Measurements from ENCODE around the gene ANO1.

Gene ANO1

GRCh38 chr11:70203751-70204465, 125.8 kb downstream of the ANO1 start:
- peak overlapping the region; percentile 88 for H3K9ac ChIP-seq (ENCODE audit: low read length)
- peak overlapping the region; percentile 96 for H4K8ac ChIP-seq (ENCODE audit: low read depth, low read length)
- H3K23ac ChIP-seq (ENCODE audit: low read length): peak overlapping the region; percentile 58
- H3K4me2 ChIP-seq (ENCODE audit: low read length): peak overlapping the region; percentile 89
- no CpG with 5 or more reads among the region's 30 CpGs for WGBS (ENCODE audit: extremely low coverage, insufficient coverage, insufficient read length)
- H3K36me3 ChIP-seq (ENCODE audit: control insufficient read depth in 1 of 2, insufficient read depth in 2 of 2, low read length in 2 of 2): peaks cover 29 to 35% of the 10 kb centered on the region in 2 experiments
- peak; percentile 49 to 81 for DNase-seq
- peak overlapping the region; percentile 85 for H2BK120ac ChIP-seq (ENCODE audit: insufficient read depth, low read length, poor library complexity)
- H2BK5ac ChIP-seq (ENCODE audit: low read depth, low read length, poor library complexity): peak overlapping the region; percentile 84
- H2AFZ ChIP-seq (ENCODE audit: insufficient read depth, low read length, poor library complexity): peak overlapping the region; percentile 80
- peaks cover 7 to 15% of the 10 kb centered on the region in 2 experiments for H3K4me1 ChIP-seq (ENCODE audit: control insufficient read depth in 1 of 2, insufficient read depth in 2 of 2, low read length in 2 of 2)
- peak overlapping the region; percentile 98 for H4K91ac ChIP-seq (ENCODE audit: low read depth, low read length)
- peak overlapping the region; percentile 81 for H3K27ac ChIP-seq (ENCODE audit: low read depth, low read length)
- peak overlapping the region; percentile 97 for H3K18ac ChIP-seq (ENCODE audit: low read length)
- H3K79me2 ChIP-seq (ENCODE audit: control insufficient read depth, insufficient read depth, low read length, poor library complexity): peaks cover 10% of the 10 kb centered on the region
- no peak overlapping the region for H2BK12ac ChIP-seq (ENCODE audit: low read length)
- H3K9me3 ChIP-seq (ENCODE audit: insufficient read depth, low read depth, low read length): peaks cover 2% of the 10 kb centered on the region
- peak overlapping the region; percentile 96 for H4K12ac ChIP-seq (ENCODE audit: low read depth, low read length)
- peak overlapping the region; percentile 98 for H3K14ac ChIP-seq (ENCODE audit: low read length)
- no peaks in the 10 kb centered on the region for H3K27me3 ChIP-seq (ENCODE audit: insufficient read depth, low read length)
- peak overlapping the region; percentile 99 for H3K4ac ChIP-seq (ENCODE audit: low read depth, low read length)
- H2AK5ac ChIP-seq (ENCODE audit: low read length): peak overlapping the region; percentile 87
- H3K79me1 ChIP-seq (ENCODE audit: low read length): peaks cover 11% of the 10 kb centered on the region
- peak overlapping the region; percentile 89 for H3K4me3 ChIP-seq (ENCODE audit: low read depth, low read length)

- H3K18ac ChIP-seq (ENCODE audit: low read length): no peak overlapping the region
- peaks cover 2% of the 10 kb centered on the region for H3K9me3 ChIP-seq (ENCODE audit: insufficient read depth, low read depth, low read length)
- H3K27ac ChIP-seq (ENCODE audit: low read depth, low read length): peak overlapping the region; percentile 43
- H2BK12ac ChIP-seq (ENCODE audit: low read length): no peak overlapping the region
- no peak overlapping the region for H2AK5ac ChIP-seq (ENCODE audit: low read length)
- H3K4me3 ChIP-seq (ENCODE audit: low read depth, low read length): peak overlapping the region; percentile 89
- H3K4ac ChIP-seq (ENCODE audit: low read depth, low read length): peak overlapping the region; percentile 99
- no peak overlapping the region for H2AFZ ChIP-seq (ENCODE audit: insufficient read depth, low read length, poor library complexity)
- H3K4me2 ChIP-seq (ENCODE audit: low read length): peak overlapping the region; percentile 89
- no peaks in the 10 kb centered on the region for H3K27me3 ChIP-seq (ENCODE audit: insufficient read depth, low read length)
- peaks cover 11% of the 10 kb centered on the region for H3K79me1 ChIP-seq (ENCODE audit: low read length)
- peak overlapping the region; percentile 88 for H3K9ac ChIP-seq (ENCODE audit: low read length)
- H3K14ac ChIP-seq (ENCODE audit: low read length): no peak overlapping the region
- H4K12ac ChIP-seq (ENCODE audit: low read depth, low read length): no peak overlapping the region
- H2BK5ac ChIP-seq (ENCODE audit: low read depth, low read length, poor library complexity): no peak overlapping the region
- H2BK120ac ChIP-seq (ENCODE audit: insufficient read depth, low read length, poor library complexity): no peak overlapping the region
- H4K91ac ChIP-seq (ENCODE audit: low read depth, low read length): no peak overlapping the region
- no peak overlapping the region for H4K8ac ChIP-seq (ENCODE audit: low read depth, low read length)
- peaks cover 10% of the 10 kb centered on the region for H3K79me2 ChIP-seq (ENCODE audit: control insufficient read depth, insufficient read depth, low read length, poor library complexity)
- peaks cover 29 to 37% of the 10 kb centered on the region in 2 experiments for H3K36me3 ChIP-seq (ENCODE audit: control insufficient read depth in 1 of 2, insufficient read depth in 2 of 2, low read length in 2 of 2)
- no CpG with 5 or more reads among the region's 4 CpGs for WGBS (ENCODE audit: extremely low coverage, insufficient coverage, insufficient read length)
- H3K23ac ChIP-seq (ENCODE audit: low read length): no peak overlapping the region
- DNase-seq: no peak
- H3K4me1 ChIP-seq (ENCODE audit: control insufficient read depth in 1 of 2, insufficient read depth in 2 of 2, low read length in 2 of 2): peaks cover 7 to 15% of the 10 kb centered on the region in 2 experiments
Observed at GRCh38 chr11:70204466-70204799, 126.3 kb downstream of the ANO1 start.

- no peak overlapping the region for H3K4me3 ChIP-seq (ENCODE audit: low read depth, low read length)
- no peak overlapping the region for H2BK120ac ChIP-seq (ENCODE audit: insufficient read depth, low read length, poor library complexity)
- H3K14ac ChIP-seq (ENCODE audit: low read length): no peak overlapping the region
- no peak overlapping the region for H4K8ac ChIP-seq (ENCODE audit: low read depth, low read length)
- peaks cover 10% of the 10 kb centered on the region for H3K79me2 ChIP-seq (ENCODE audit: control insufficient read depth, insufficient read depth, low read length, poor library complexity)
- no peaks in the 10 kb centered on the region for H3K27me3 ChIP-seq (ENCODE audit: insufficient read depth, low read length)
- H3K79me1 ChIP-seq (ENCODE audit: low read length): peaks cover 11% of the 10 kb centered on the region
- DNase-seq: no peak
- no peak overlapping the region for H2AK5ac ChIP-seq (ENCODE audit: low read length)
- peaks cover 29 to 37% of the 10 kb centered on the region in 2 experiments for H3K36me3 ChIP-seq (ENCODE audit: control insufficient read depth in 1 of 2, insufficient read depth in 2 of 2, low read length in 2 of 2)
- no peak overlapping the region for H3K4me2 ChIP-seq (ENCODE audit: low read length)
- H2BK5ac ChIP-seq (ENCODE audit: low read depth, low read length, poor library complexity): no peak overlapping the region
- H2BK12ac ChIP-seq (ENCODE audit: low read length): no peak overlapping the region
- no CpG with 5 or more reads among the region's 12 CpGs for WGBS (ENCODE audit: extremely low coverage, insufficient coverage, insufficient read length)
- H3K27ac ChIP-seq (ENCODE audit: low read depth, low read length): no peak overlapping the region
- H3K18ac ChIP-seq (ENCODE audit: low read length): peak overlapping the region; percentile 7
- H4K91ac ChIP-seq (ENCODE audit: low read depth, low read length): no peak overlapping the region
- peaks cover 2% of the 10 kb centered on the region for H3K9me3 ChIP-seq (ENCODE audit: insufficient read depth, low read depth, low read length)
- no peak overlapping the region for H2AFZ ChIP-seq (ENCODE audit: insufficient read depth, low read length, poor library complexity)
- no peak overlapping the region for H4K12ac ChIP-seq (ENCODE audit: low read depth, low read length)
- no peak overlapping the region for H3K23ac ChIP-seq (ENCODE audit: low read length)
- peaks cover 7 to 15% of the 10 kb centered on the region in 2 experiments for H3K4me1 ChIP-seq (ENCODE audit: control insufficient read depth in 1 of 2, insufficient read depth in 2 of 2, low read length in 2 of 2)
- H3K4ac ChIP-seq (ENCODE audit: low read depth, low read length): peak overlapping the region; percentile 3
- peak overlapping the region; percentile 36 for H3K9ac ChIP-seq (ENCODE audit: low read length)
Observed at GRCh38 chr11:70205049-70205725, 127.1 kb downstream of the ANO1 start.

- no peak overlapping the region for H2AK5ac ChIP-seq (ENCODE audit: low read length)
- H3K4me3 ChIP-seq (ENCODE audit: low read depth, low read length): no peak overlapping the region
- H2BK120ac ChIP-seq (ENCODE audit: insufficient read depth, low read length, poor library complexity): no peak overlapping the region
- H4K12ac ChIP-seq (ENCODE audit: low read depth, low read length): no peak overlapping the region
- H4K8ac ChIP-seq (ENCODE audit: low read depth, low read length): no peak overlapping the region
- WGBS (ENCODE audit: extremely low coverage, insufficient coverage, insufficient read length): no CpG with 5 or more reads among the region's 7 CpGs
- no peak overlapping the region for H3K9ac ChIP-seq (ENCODE audit: low read length)
- no peak overlapping the region for H3K27ac ChIP-seq (ENCODE audit: low read depth, low read length)
- H2BK5ac ChIP-seq (ENCODE audit: low read depth, low read length, poor library complexity): no peak overlapping the region
- H2AFZ ChIP-seq (ENCODE audit: insufficient read depth, low read length, poor library complexity): no peak overlapping the region
- H3K4me2 ChIP-seq (ENCODE audit: low read length): no peak overlapping the region
- no peaks in the 10 kb centered on the region for H3K27me3 ChIP-seq (ENCODE audit: insufficient read depth, low read length)
- H2BK12ac ChIP-seq (ENCODE audit: low read length): no peak overlapping the region
- no peak overlapping the region for H3K14ac ChIP-seq (ENCODE audit: low read length)
- no peaks in the 10 kb centered on the region for H3K9me3 ChIP-seq (ENCODE audit: insufficient read depth, low read depth, low read length)
- no peak for DNase-seq
- H3K4me1 ChIP-seq (ENCODE audit: control insufficient read depth in 1 of 2, insufficient read depth in 2 of 2, low read length in 2 of 2): peaks cover 7 to 15% of the 10 kb centered on the region in 2 experiments
- peaks cover 11% of the 10 kb centered on the region for H3K79me1 ChIP-seq (ENCODE audit: low read length)
- H3K18ac ChIP-seq (ENCODE audit: low read length): no peak overlapping the region
- no peak overlapping the region for H3K23ac ChIP-seq (ENCODE audit: low read length)
- no peak overlapping the region for H3K4ac ChIP-seq (ENCODE audit: low read depth, low read length)
- H4K91ac ChIP-seq (ENCODE audit: low read depth, low read length): no peak overlapping the region
- peaks cover 29 to 37% of the 10 kb centered on the region in 2 experiments for H3K36me3 ChIP-seq (ENCODE audit: control insufficient read depth in 1 of 2, insufficient read depth in 2 of 2, low read length in 2 of 2)
- H3K79me2 ChIP-seq (ENCODE audit: control insufficient read depth, insufficient read depth, low read length, poor library complexity): peaks cover 10% of the 10 kb centered on the region
Observed at GRCh38 chr11:70205766-70206165, 127.6 kb downstream of the ANO1 start.

All from trophoblast cell (in vitro differentiated cells and primary cell).